SJCRH30 (cell line): ENCODE results near the gene PEPD. TPM values are rescaled to one million over a fixed set of nuclear protein-coding genes. Genes with fewer than 3 reads are reported as not detected.

ENCODE experiments used
- DNase-seq, 2 experiments: peaks; one replicate each; pipeline ENCODE4 v3.0.0-alpha.2; 2015 to 2020
- H3K27ac ChIP-seq: fragments of 250-450 bp; sonication (Bioruptor Pico); 2 replicates; pipeline ENCODE4 v1.5.1; 2020; ENCODE audit warnings: mild to moderate bottlenecking, moderate library complexity
- H3K27me3 ChIP-seq: fragments of 250-450 bp; sonication (Bioruptor Pico); 2 replicates; pipeline ENCODE4 v1.5.1; 2020; ENCODE audit warnings: mild to moderate bottlenecking, moderate library complexity
- H3K36me3 ChIP-seq: fragments of 250-450 bp; sonication (Bioruptor Pico); 2 replicates; pipeline ENCODE4 v1.5.1; 2020; ENCODE audit warnings: mild to moderate bottlenecking, moderate library complexity
- H3K4me1 ChIP-seq: fragments of 250-450 bp; sonication (Bioruptor Pico); 2 replicates; pipeline ENCODE4 v1.5.1; 2020; ENCODE audit warnings: mild to moderate bottlenecking, moderate library complexity
- H3K4me3 ChIP-seq: fragments of 250-450 bp; sonication (Bioruptor Pico); 2 replicates; pipeline ENCODE4 v1.5.1; 2020; ENCODE audit warnings: mild to moderate bottlenecking, moderate library complexity
- H3K9me3 ChIP-seq: fragments of 250-450 bp; sonication (Bioruptor Pico); replicated peaks from 2 replicates; pipeline ENCODE4 v1.5.1; 2020; ENCODE audit warnings: mild to moderate bottlenecking, moderate library complexity
- total RNA-seq: library from RNA; depleted of rRNA; stranded (reverse); fragments of >200 nt; shearing (Covaris generic); gene quantifications from 2 replicates; pipeline ENCODE4 v1.2.3, GENCODE V29; 2014

PEPD gene
- total RNA-seq, 1 experiment from 2014 or later = 39.5 TPM

- Histone ChIP-seq H3K9me3 (no peaks in the 10 kb centered on the region), H3K27ac (no peak overlapping the region), H3K4me1 (no peaks in the 10 kb centered on the region; the same call in 1 of the 2 replicates), H3K36me3 (no peaks in the 10 kb centered on the region), H3K4me3 (no peak overlapping the region), H3K27me3 (peaks cover 8% of the 10 kb centered on the region; the same call in 1 of the 2 replicates)
- no peak for DNase-seq
Observed at GRCh38 chr19:33554391-33554790, 32.8 kb upstream of the PEPD start.

DNA sequence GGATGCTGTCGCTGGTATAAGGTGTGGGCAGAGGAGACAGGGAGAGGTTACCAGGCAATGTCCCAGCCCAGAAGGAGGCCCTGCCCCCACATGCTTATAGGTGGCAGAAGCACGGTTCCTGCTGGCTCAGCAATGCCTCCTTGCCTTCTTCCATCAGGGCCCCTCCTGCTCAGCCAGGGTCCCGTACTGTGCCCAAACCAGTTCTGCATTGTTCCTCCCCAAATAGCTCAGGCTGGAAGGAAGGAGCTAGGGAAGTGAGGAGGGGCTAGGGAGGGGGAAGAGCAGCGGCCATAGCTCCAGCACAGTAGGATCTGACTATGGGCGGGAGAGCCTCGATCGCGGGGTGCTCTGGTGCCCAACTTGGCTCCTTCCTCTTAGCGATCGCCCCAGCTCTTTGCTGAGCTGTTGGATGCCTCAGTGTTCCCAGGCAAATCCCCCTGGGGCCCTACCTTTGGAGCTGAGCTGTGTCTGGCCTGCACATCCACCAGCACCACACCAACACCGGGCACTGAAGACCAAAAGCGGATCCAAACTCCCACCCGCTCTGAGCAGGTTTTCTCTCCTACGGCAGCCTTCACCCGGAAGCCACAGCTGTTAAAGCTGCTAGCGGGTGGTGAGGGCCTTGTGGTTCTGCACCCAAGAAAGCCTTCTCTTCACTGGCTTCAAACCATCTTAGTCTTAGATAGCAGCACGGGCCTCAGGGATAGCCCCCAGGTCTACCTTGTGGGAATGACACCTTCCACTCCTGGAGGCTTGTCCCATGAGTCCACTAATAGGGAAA is 32.1 kb upstream of the PEPD start:
- no peak overlapping the region for H3K27ac ChIP-seq
- DNase-seq = no peak
- H3K27me3 ChIP-seq = peaks cover 8% of the 10 kb centered on the region; the same call in 1 of the 2 replicates
- H3K9me3 ChIP-seq = no peaks in the 10 kb centered on the region
- H3K36me3 ChIP-seq = no peaks in the 10 kb centered on the region
- no peaks in the 10 kb centered on the region; the same call in 1 of the 2 replicates for H3K4me1 ChIP-seq
- H3K4me3 ChIP-seq = no peak overlapping the region

- Histone ChIP-seq H3K27ac (no peak overlapping the region), H3K36me3 (no peaks in the 10 kb centered on the region), H3K9me3 (no peaks in the 10 kb centered on the region)
Observed at GRCh38 chr19:33552928-33553279, 31.3 kb upstream of the PEPD start.

DNA sequence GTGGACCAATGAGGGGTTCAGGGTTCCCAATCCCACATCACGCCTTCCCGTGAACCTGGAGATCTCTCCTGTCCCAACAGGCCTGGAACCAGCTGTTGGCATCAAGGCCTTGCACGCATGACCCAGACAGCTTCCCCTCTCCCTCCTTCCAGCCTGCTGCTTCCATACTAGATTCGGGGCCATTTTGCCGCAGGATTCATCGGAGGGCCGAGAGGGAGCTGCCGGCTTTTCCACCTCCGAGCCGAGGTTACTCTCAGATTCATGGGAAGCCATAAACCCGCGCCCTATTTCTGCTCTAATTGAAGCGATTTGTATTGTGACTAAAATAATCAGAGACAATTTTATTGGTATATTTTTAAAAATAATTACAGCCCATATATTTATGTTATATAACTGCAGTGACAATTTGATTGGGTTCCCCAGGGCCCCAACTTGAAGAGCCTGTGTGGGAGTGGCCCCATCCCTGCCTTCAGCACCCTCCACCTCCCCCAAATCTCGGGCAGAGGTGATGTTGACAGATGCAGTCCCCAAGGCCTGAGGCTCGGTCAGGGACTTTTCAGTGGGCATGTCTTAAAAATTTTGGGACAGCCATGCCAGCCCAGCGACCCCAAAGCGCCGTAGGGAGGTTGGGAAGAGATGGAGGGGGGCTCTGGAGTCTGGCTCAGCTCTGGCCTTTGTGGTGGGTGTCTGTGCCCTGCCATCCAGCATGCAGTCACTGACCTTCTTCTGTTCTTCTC is 30.8 kb upstream of the PEPD start:
- H3K4me3 ChIP-seq = no peak overlapping the region
- no peaks in the 10 kb centered on the region for H3K9me3 ChIP-seq
- no peak for DNase-seq
- no peaks in the 10 kb centered on the region for H3K36me3 ChIP-seq
- no peaks in the 10 kb centered on the region for H3K4me1 ChIP-seq
- peaks cover 8% of the 10 kb centered on the region; the same call in 1 of the 2 replicates for H3K27me3 ChIP-seq
- H3K27ac ChIP-seq = no peak overlapping the region

More at GRCh38 chr19:33552928-33553279, 31.3 kb upstream of the PEPD start:
- Histone ChIP-seq H3K4me1 (no peaks in the 10 kb centered on the region), H3K4me3 (no peak overlapping the region), H3K27me3 (peaks cover 8% of the 10 kb centered on the region; the same call in 1 of the 2 replicates)
- no peak for DNase-seq

GRCh38 chr19:33551676-33552075 is 30.1 kb upstream of the PEPD start:
- H3K27me3 ChIP-seq = peaks cover 6% of the 10 kb centered on the region; the same call in 1 of the 2 replicates
- no peaks in the 10 kb centered on the region for H3K4me1 ChIP-seq
- no peak overlapping the region for H3K4me3 ChIP-seq
- H3K9me3 ChIP-seq = no peaks in the 10 kb centered on the region
- no peak for DNase-seq
- no peak overlapping the region for H3K27ac ChIP-seq
- no peaks in the 10 kb centered on the region for H3K36me3 ChIP-seq

- no peak for DNase-seq
- peaks cover 2% of the 10 kb centered on the region; the same call in 1 of the 2 replicates for H3K27me3 ChIP-seq
- H3K4me3 ChIP-seq = no peak overlapping the region
- H3K27ac ChIP-seq = no peak overlapping the region
- no peaks in the 10 kb centered on the region for H3K4me1 ChIP-seq
- H3K36me3 ChIP-seq = no peaks in the 10 kb centered on the region
- no peaks in the 10 kb centered on the region for H3K9me3 ChIP-seq
Observed at GRCh38 chr19:33550768-33551167, 29.2 kb upstream of the PEPD start.

- Histone ChIP-seq H3K4me1 (no peaks in the 10 kb centered on the region), H3K27ac (no peak overlapping the region), H3K9me3 (no peaks in the 10 kb centered on the region), H3K36me3 (no peaks in the 10 kb centered on the region), H3K4me3 (no peak overlapping the region), H3K27me3 (no peaks in the 10 kb centered on the region)
- no peak for DNase-seq
Observed at GRCh38 chr19:33547676-33548075, 26.1 kb upstream of the PEPD start.

DNA sequence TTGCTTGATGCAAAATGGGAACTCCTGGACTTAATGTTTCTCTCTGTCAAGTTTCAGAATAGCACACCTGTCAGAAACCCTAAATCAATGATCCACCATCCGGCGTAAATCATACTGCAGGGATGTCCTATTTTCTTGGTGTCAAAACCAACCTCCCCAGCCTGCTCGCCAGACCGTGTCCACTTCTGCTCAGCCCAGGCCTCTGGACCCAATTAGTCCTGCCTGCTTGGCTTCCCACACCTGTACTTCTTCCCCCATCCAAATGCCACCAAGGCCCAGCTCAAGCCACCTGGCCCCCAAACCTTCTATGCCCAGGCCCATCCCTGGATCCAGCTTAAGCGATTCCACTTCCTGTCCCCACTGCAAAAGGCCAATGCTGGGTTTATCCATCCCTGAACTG is 25.1 kb upstream of the PEPD start:
- no peaks in the 10 kb centered on the region for H3K4me1 ChIP-seq
- H3K36me3 ChIP-seq = no peaks in the 10 kb centered on the region
- no peaks in the 10 kb centered on the region for H3K9me3 ChIP-seq
- H3K27me3 ChIP-seq = no peaks in the 10 kb centered on the region
- no peak for DNase-seq
- H3K4me3 ChIP-seq = no peak overlapping the region
- H3K27ac ChIP-seq = no peak overlapping the region

DNA sequence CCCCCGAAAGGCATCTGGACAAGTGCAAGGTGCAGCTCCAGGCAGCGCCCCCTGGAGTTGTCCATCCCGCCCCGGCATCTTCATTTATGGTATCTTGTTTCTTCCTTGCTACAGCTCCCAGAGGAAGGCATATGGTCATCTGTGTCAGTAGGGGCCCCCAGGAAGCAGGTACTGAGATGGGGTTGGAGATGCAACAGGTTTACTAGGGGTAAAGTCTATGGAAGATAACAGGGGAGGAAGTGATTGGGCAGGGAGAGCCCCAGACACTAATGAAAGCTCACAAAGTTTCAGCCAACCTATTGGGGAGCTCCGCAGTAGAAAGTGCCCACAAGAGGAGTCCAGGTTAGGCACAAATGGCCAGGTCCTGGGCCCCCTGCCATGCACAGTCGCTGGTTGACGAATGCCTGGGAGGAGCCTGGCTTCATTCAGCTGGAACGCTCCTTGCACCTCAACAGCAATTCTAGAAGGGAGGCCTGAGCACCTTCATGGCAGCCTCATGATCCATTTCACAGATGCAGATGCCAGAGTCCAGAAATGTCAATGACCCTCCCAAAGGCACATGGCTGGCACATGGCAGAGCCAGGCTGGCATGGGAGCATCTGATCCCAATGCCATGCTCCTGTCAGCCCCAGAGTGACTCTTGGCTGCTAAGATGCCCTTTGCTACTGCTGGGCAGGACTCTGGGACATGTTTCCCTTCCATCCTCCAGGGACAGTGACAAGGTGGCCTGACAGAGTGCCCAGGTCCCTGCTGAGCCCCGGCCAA is 23.8 kb upstream of the PEPD start:
- Histone ChIP-seq H3K36me3 (no peaks in the 10 kb centered on the region), H3K27me3 (no peaks in the 10 kb centered on the region), H3K4me1 (no peaks in the 10 kb centered on the region), H3K27ac (no peak overlapping the region), H3K9me3 (no peaks in the 10 kb centered on the region), H3K4me3 (no peak overlapping the region)
- no peak for DNase-seq

DNA sequence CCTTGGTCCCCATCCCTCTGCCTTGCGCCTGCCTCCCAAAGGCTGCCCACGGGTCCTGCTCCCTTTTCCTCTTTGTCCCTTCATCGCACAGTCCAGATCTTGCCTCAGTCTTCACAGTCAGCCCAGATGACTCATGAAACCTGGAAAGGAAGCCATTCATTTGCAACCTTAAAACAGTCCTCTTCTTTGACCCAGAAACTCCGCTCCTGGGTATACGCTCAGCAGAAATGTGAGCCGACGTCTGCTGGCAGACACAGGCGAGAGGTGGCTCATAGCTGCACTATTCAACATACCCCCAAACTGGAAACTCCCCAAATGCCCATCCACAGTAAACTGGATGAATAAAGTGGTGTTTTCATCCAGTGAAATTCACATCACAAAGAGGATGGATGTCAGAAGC is 13.6 kb upstream of the PEPD start:
- Histone ChIP-seq H3K36me3 (no peaks in the 10 kb centered on the region), H3K27me3 (peaks cover 2% of the 10 kb centered on the region), H3K4me1 (no peaks in the 10 kb centered on the region), H3K27ac (no peak overlapping the region), H3K9me3 (no peaks in the 10 kb centered on the region), H3K4me3 (no peak overlapping the region)
- DNase-seq = no peak

DNA sequence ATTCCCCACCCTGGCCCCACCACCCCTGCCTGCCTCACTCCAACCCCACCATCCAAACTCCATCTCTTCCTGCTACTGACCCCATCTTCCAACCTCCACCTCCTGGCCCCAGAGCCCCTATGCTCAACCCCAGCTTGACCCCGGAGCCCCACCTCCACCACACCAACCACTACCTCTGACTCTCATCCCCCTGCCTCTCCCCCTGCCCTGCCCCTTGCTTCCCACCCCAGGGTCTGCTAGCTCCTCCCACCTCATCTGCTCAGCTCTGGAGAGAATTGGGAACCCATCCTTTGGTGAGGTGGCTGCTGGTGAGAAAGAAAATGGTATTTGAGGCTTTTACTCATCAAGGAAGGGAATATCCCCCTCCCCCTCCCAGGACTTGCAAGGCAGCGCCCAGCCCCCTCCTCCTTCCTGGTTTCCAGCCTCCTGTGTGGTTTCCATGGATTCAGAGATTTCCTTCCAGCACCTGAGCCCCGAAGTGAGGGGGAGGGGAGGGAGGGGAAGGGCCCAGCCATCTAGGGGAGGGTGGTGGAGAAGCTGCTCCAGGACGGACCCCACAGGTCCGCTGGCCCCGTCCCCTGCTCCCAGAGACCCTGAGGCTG is 11.4 kb upstream of the PEPD start:
- peaks cover 4% of the 10 kb centered on the region for H3K27me3 ChIP-seq
- H3K4me1 ChIP-seq = no peaks in the 10 kb centered on the region
- H3K9me3 ChIP-seq = no peaks in the 10 kb centered on the region
- H3K36me3 ChIP-seq = no peaks in the 10 kb centered on the region
- no peak overlapping the region for H3K27ac ChIP-seq
- DNase-seq = no peak
- no peak overlapping the region for H3K4me3 ChIP-seq

GRCh38 chr19:33530842-33531241 is 9.3 kb upstream of the PEPD start:
- no peaks in the 10 kb centered on the region for H3K9me3 ChIP-seq
- H3K4me3 ChIP-seq = no peak overlapping the region
- H3K4me1 ChIP-seq = no peaks in the 10 kb centered on the region
- H3K27me3 ChIP-seq = peaks cover 4% of the 10 kb centered on the region
- H3K27ac ChIP-seq = no peak overlapping the region
- no peaks in the 10 kb centered on the region for H3K36me3 ChIP-seq
- DNase-seq = no peak

GRCh38 chr19:33530296-33530695 is 8.7 kb upstream of the PEPD start:
- Histone ChIP-seq H3K27ac (no peak overlapping the region), H3K27me3 (peaks cover 8% of the 10 kb centered on the region), H3K9me3 (no peaks in the 10 kb centered on the region), H3K36me3 (no peaks in the 10 kb centered on the region), H3K4me3 (no peak overlapping the region), H3K4me1 (no peaks in the 10 kb centered on the region)
- DNase-seq = no peak

DNA sequence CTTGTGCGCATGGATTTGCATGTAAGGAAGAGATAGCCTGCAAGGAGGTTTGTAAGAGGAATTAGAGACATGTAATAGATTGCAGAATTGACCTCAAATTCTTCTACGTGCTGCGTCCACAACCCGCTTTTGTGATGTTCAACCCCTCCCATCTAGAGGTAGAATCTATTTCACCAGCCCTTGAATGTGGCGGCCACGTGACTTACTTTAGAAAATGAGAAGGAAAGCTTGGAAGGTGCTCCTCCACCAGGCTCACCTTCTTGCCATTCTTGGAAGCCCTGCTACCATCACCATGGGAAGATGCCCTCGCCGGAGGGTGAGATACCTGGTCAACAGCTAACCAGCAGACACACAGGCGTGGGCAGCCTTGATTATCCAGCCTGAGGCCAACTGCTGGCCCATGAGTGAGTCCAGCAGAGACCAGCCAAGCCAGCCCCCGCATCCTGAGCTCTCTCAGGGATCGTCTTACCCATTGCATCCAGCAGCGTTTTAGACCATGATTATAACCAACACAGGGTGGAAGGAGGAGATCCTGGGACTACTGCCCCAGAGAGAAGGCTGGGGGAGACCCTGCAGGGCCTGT is 7.6 kb upstream of the PEPD start:
- Histone ChIP-seq H3K27ac (no peak overlapping the region), H3K4me1 (no peaks in the 10 kb centered on the region), H3K4me3 (no peak overlapping the region), H3K9me3 (no peaks in the 10 kb centered on the region), H3K27me3 (peaks cover 8% of the 10 kb centered on the region), H3K36me3 (no peaks in the 10 kb centered on the region)
- DNase-seq = no peak
